ENCODE results near the gene ADCYAP1R1.

The ADCYAP1R1 gene

DNA sequence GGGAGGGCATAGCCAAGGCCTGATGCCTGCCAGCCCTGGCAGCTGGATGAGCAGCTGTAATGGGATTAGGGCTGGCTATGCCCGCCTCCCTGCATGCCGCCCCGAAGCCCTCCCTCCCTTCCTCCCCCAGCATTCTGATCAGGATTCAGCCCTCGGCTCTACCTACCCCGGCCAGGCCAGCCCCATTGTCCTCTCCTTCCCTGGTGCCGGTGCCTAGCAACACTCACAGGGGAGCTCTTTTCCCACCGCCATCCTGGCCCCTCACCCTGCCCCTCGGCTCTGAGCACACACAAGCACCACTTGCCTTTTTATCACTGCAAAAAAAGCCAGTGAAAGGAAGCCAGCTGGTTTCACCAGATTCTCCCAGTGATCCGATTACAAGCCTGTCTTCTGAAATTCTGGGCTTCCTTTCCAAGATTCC lies 9.0 kb upstream of the ADCYAP1R1 start:
- DNase-seq (ENCODE audit: low read depth), result no peak

DNA sequence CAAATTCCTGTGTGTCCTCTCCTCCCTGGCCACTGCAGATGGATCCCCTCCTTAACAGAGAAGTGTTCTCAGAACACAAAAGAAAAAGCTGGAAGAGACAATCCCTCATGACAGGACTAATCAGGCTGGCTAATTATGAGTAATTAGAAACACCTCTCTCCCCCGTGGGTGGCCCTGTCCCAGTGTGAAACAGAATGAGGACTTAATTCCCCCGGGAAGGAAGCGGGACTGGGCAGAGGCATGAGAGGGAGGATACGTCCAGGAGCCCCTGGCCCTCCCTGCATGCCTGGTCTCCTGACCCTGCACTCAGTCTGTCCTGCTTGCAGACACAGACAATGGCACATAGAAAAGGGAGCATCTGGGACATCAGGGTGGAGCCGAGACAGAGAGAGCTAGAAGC lies 7.6 kb upstream of the ADCYAP1R1 start:
- no peak for DNase-seq (ENCODE audit: low read depth)

DNA sequence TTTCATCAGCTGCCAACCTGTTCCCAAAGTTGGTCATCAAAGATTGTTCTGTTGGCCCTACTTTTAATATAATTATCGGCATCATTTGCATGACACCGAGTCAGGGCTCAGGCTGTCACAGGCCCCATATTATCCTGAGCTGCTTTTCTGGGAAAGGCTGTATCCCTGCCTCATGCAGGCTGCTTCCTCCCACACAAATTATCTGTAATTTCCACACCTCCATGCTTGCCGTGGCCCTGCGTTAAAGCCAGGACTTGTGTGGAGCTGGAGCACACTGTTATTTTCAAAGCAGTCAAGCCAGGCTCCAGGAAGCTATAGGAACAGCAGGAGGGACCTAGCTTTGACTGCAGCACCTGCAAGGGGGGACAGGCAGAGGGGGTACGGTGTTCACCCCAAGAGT lies 5.4 kb upstream of the ADCYAP1R1 start:
- no peak for DNase-seq (ENCODE audit: low read depth)

- DNase-seq (ENCODE audit: low read depth), result no peak
These were observed 4.6 kb upstream of the ADCYAP1R1 start for GRCh38 chr7:31047313-31048146.

DNA sequence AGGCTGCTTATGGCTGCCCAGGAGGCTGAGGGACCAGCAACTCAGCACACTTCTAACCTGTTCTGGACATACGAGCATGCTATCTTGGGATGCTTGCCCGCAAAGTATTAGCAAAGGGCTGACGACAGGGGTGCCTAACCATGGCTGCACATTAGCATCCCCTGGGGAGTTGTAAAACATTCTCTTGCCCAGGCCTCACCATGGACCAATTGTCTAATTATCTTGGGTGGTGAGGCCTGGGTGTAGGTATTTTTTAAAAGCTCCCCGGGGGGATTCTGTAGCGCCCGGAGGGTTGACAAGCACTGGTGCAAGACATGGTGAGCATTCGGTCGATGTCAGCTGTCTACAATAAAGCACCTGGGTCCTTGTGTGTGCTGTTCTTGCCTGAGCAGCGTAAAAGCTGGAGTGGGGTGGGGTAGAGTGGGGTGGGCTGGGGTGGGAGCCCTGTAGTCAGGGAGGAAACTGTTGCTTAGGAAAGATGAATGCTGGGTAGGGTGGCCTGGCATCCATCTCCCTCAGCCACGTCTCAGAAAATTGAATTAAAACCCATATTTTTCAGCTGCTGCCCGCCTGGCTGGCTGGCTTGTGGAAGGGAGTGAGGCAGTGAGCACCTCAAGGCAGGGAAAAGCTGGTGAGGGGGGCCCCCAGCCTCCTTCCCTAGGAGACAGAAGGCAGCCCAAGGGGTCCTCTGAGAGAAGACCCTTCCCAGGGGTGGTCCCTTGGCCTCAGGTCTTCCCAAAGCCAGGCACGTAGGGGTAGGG lies 2.9 kb upstream of the ADCYAP1R1 start:
- no peak for DNase-seq (ENCODE audit: low read depth)

DNA sequence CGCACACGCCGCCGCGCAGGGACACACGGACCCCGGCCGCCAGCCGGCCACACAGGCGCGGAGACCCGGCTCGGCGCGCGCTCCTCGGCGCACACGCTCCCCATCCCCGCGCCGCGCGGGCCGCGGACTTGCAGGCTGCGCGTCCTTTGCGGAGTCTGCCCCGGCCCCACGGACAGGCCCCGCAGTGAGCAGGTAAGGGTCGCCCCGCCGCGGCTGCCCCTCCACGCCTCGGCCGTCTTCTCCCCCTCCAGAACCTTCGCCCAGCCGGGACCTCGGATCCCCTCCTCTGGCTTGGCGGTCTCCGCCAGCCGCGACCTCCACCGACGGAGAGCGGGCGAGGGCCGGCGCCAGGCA lies 356 bp downstream of the ADCYAP1R1 start:
- no peak for DNase-seq (ENCODE audit: low read depth)

- no peak for DNase-seq (ENCODE audit: low read depth)
These were observed 913 bp downstream of the ADCYAP1R1 start for GRCh38 chr7:31052841-31053601.

DNA sequence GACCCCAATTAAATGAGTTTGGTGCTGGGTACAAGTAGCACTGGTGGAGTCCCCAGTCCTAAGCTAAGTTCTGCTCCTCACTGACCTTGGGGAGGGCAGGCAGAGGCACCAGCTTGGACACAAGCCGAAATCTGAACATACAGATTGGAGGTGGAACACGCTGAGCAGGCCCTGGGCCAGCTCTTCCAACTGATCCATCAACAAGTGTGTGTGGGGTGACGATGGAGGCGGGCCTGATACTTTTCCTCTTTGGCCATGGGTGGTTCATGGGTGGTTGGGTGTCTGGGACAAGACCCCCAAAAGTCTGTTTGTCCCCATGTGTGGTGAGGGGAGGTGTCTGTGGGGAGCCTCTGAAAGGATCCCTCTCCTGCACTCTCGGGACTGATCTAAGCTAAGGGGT lies 1.9 kb downstream of the ADCYAP1R1 start:
- no peak for DNase-seq (ENCODE audit: low read depth)

GRCh38 chr7:31054608-31055278 lies 2.6 kb downstream of the ADCYAP1R1 start:
- DNase-seq (ENCODE audit: low read depth), result no peak

GRCh38 chr7:31055471-31055870 lies 3.4 kb downstream of the ADCYAP1R1 start:
- DNase-seq (ENCODE audit: low read depth), result no peak

GRCh38 chr7:31056775-31057346 lies 4.8 kb downstream of the ADCYAP1R1 start:
- no peak for DNase-seq (ENCODE audit: low read depth)

DNA sequence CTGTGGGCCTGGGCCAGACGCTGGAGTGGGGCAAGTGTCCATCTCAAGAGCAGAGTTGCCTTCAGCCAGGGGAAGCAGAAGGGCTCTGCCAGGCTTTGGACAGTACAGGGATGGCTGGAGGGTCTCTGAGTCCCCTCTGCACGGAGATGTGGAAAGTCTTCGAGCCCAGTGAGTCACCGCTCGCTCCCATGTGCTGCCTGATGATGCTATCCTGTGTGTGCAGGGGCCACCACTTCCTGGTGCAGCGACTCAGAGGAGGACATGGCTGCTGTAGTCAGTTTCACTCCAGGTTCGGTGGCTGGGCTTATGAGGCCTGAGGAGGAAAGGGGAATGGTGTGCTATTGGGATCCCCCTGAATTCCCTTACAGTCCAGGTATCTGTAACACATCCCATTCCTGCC lies 6.0 kb downstream of the ADCYAP1R1 start:
- DNase-seq (ENCODE audit: low read depth), result no peak

DNA sequence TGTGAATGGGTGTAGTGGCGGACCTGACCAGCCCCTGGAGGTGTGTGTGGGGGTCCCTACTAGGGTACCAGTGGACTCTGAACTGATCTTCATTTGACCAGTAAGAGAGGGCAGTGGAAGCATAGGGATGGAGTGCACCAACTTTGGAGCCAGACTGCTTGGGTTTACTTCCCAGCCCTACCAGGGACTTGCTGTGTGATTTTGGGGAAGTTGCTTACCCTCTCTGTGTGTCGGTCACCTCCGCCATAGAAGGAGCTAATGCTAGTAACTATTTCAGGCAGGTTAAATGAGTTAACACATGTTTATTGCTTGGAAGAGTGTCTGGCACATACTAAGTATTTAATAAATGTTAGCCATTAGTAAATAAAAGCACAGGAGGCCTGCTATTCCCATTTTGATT lies 6.6 kb downstream of the ADCYAP1R1 start:
- no peak for DNase-seq (ENCODE audit: low read depth)

- DNase-seq (ENCODE audit: low read depth), result no peak
These were observed 7.4 kb downstream of the ADCYAP1R1 start for GRCh38 chr7:31059551-31059950.

DNA sequence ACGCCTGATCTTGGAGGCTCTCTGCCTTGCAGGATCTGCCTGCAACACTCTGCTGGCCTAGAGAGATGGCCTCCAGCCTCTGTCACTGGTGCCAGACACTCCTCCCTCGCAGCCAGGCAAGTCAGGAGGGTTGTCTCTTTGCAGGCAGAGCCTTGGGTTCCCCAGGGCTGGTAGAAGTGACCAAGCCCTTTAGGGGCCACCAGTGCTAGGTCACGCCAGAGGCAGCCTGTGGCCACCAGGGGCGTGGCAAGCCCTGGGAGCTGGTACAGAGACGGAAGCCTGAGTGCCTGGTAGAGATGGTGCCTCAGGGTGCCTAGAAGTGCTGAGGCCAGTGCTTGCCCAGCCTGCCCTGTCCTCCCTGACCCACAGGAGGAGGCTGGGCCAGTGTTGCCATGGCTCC lies 9.1 kb downstream of the ADCYAP1R1 start:
- DNase-seq (ENCODE audit: low read depth), result no peak

- no peak for DNase-seq (ENCODE audit: low read depth)
These were observed 10.8 kb downstream of the ADCYAP1R1 start for GRCh38 chr7:31062746-31063435.

- no peak for DNase-seq (ENCODE audit: low read depth)
These were observed 13.0 kb downstream of the ADCYAP1R1 start for GRCh38 chr7:31065021-31065593.

DNA sequence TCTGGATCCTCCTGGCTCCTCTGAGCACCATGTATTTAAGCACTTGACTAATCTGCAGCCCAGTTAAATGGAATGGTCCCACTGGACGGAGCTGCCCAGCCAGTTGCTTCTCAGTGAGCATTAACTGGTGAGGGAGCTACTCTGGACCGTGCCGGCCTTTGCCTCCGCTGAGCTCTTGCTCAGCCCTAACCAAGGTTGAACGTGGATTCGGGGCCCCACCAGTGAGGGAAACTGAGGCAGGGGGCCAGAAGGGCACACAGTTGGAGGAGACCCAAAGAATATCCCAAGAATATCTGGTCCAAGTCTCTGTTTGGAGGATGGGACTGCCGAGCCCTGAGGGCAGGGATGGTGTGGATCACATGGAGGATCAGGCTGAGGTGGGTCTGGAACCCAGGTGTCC lies 13.7 kb downstream of the ADCYAP1R1 start:
- DNase-seq (ENCODE audit: low read depth), result no peak

GRCh38 chr7:31066516-31067130 lies 14.5 kb downstream of the ADCYAP1R1 start:
- DNase-seq (ENCODE audit: low read depth), result no peak

- DNase-seq (ENCODE audit: low read depth), result no peak
These were observed 15.4 kb downstream of the ADCYAP1R1 start for GRCh38 chr7:31067491-31067890.

All from stimulated activated CD4-positive, alpha-beta T cell treated with anti-CD3 and anti-CD28 coated beads, Interleukin-2, amount 100 ng/mL, for 4 hours (primary cell).